Neuronal stem cell (in vitro differentiated cells): ENCODE data around the gene ANO1.
A peak's percentile ranks its signal among the peaks of the same experiment; 100 is the strongest.

Experiments
- DNase-seq: peaks from one replicate; pipeline ENCODE4 v3.0.0-alpha.2; 2013; ENCODE audit warnings: low spot score
- H2AFZ ChIP-seq: one replicate; pipeline ENCODE4 v1.6.1; 2013; ENCODE audit warnings: mild to moderate bottlenecking, low read length, inconsistent platforms
- H2AK5ac ChIP-seq: 2 replicates; pipeline ENCODE4 v1.6.1; 2013; ENCODE audit warnings: low read depth, mild to moderate bottlenecking, inconsistent platforms, low read length, moderate library complexity, mixed read lengths
- H2BK120ac ChIP-seq: 2 replicates; pipeline ENCODE4 v1.6.1; 2013; ENCODE audit warnings: low read depth, mild to moderate bottlenecking, inconsistent platforms, low read length, moderate library complexity, mixed read lengths
- H2BK12ac ChIP-seq: one replicate; pipeline ENCODE4 v1.6.1; 2013; ENCODE audit warnings: low read length, inconsistent platforms
- H2BK15ac ChIP-seq: 2 replicates; pipeline ENCODE4 v1.6.1; 2013; ENCODE audit warnings: mild to moderate bottlenecking, low read length, inconsistent platforms, mixed read lengths
- H2BK5ac ChIP-seq: one replicate; pipeline ENCODE4 v1.6.1; 2013; ENCODE audit warnings: inconsistent platforms, mild to moderate bottlenecking, low read length, moderate library complexity
- H3K14ac ChIP-seq: one replicate; pipeline ENCODE4 v1.6.1; 2013; ENCODE audit warnings: low read length, inconsistent platforms
- H3K18ac ChIP-seq: 2 replicates; pipeline ENCODE4 v1.6.1; 2013; ENCODE audit warnings: low read length, inconsistent platforms
- H3K23ac ChIP-seq: 2 replicates; pipeline ENCODE4 v1.6.1; 2013; ENCODE audit warnings: low read depth, mild to moderate bottlenecking, mixed read lengths, low read length, inconsistent platforms; ENCODE audit not compliant: poor library complexity
- H3K27ac ChIP-seq: replicated peaks from 3 replicates; pipeline ENCODE4 v1.5.1; 2013; ENCODE audit warnings: low read length, inconsistent platforms
- H3K27me3 ChIP-seq, 3 experiments: 2 replicates each; pipeline ENCODE4 v1.6.1; 2013; ENCODE audit warnings: low read length in 3 of 3, mild to moderate bottlenecking in 2 of 3, inconsistent platforms in 1 of 3, low read depth in 1 of 3, mixed read lengths in 1 of 3, moderate library complexity in 1 of 3; ENCODE audit not compliant: control insufficient read depth in 3 of 3, insufficient read depth in 3 of 3
- H3K36me3 ChIP-seq, 2 donors: replicated peaks in 1 of 2; 2 replicates each; pipeline ENCODE4 v1.6.1; 2013; ENCODE audit warnings: low read length in 2 of 2; ENCODE audit not compliant: control insufficient read depth in 2 of 2, insufficient read depth in 2 of 2
- H3K4ac ChIP-seq: 2 replicates; pipeline ENCODE4 v1.6.1; 2013; ENCODE audit warnings: inconsistent platforms, mild to moderate bottlenecking, low read length, moderate library complexity
- H3K4me1 ChIP-seq, 2 donors: 1 replicate in 1 of 2; 2 replicates in 1 of 2; pipeline ENCODE4 v1.6.1; 2013; ENCODE audit warnings: low read length in 2 of 2, low read depth in 1 of 2; ENCODE audit not compliant: control insufficient read depth in 2 of 2, insufficient read depth in 1 of 2
- H3K4me2 ChIP-seq: one replicate; pipeline ENCODE4 v1.6.1; 2013; ENCODE audit warnings: mild to moderate bottlenecking, low read length, inconsistent platforms; ENCODE audit not compliant: insufficient read depth, poor library complexity, severe bottlenecking
- H3K4me3 ChIP-seq, 2 donors: 2 replicates each; pipeline ENCODE4 v1.5.1; 2013; ENCODE audit warnings: low read length in 2 of 2, mild to moderate bottlenecking in 2 of 2, inconsistent platforms in 1 of 2, moderate library complexity in 1 of 2
- H3K79me1 ChIP-seq: one replicate; pipeline ENCODE4 v1.6.1; 2013; ENCODE audit warnings: low read depth, mild to moderate bottlenecking, inconsistent platforms, low read length, moderate library complexity
- H3K9ac ChIP-seq: one replicate; pipeline ENCODE4 v1.6.1; 2013; ENCODE audit warnings: mild to moderate bottlenecking, low read depth, low read length, inconsistent platforms; ENCODE audit not compliant: poor library complexity
- H3K9me3 ChIP-seq, 2 donors: replicated peaks in 1 of 2; 2 replicates each; pipeline versions ENCODE3 to v1.6.1; 2013; ENCODE audit warnings: low read length in 2 of 2, mild to moderate bottlenecking in 2 of 2, inconsistent platforms in 1 of 2, low read depth in 1 of 2, mixed read lengths in 1 of 2, moderate library complexity in 1 of 2; ENCODE audit not compliant: control insufficient read depth in 2 of 2, insufficient read depth in 1 of 2
- H4K8ac ChIP-seq: one replicate; pipeline ENCODE4 v1.6.1; 2013; ENCODE audit warnings: low read depth, mild to moderate bottlenecking, inconsistent platforms, low read length, moderate library complexity
- H4K91ac ChIP-seq: one replicate; pipeline ENCODE4 v1.6.1; 2013; ENCODE audit warnings: low read length, low read depth, mild to moderate bottlenecking, inconsistent platforms; ENCODE audit not compliant: poor library complexity
- WGBS, 2 donors: extraction: QIAGEN DNeasy Blood & Tissue Kit; methylation state at CpG; one replicate each; pipeline ENCODE4 v1.1.7; 2013; ENCODE audit warnings: missing lambda C conversion rate in 2 of 2, mixed read lengths in 1 of 2; ENCODE audit not compliant: insufficient read length in 2 of 2, insufficient replicate concordance in 1 of 2; ENCODE audit errors: extremely low coverage in 2 of 2; 5-methylcytosine and 5-hydroxymethylcytosine counted together

The ANO1 gene

DNA sequence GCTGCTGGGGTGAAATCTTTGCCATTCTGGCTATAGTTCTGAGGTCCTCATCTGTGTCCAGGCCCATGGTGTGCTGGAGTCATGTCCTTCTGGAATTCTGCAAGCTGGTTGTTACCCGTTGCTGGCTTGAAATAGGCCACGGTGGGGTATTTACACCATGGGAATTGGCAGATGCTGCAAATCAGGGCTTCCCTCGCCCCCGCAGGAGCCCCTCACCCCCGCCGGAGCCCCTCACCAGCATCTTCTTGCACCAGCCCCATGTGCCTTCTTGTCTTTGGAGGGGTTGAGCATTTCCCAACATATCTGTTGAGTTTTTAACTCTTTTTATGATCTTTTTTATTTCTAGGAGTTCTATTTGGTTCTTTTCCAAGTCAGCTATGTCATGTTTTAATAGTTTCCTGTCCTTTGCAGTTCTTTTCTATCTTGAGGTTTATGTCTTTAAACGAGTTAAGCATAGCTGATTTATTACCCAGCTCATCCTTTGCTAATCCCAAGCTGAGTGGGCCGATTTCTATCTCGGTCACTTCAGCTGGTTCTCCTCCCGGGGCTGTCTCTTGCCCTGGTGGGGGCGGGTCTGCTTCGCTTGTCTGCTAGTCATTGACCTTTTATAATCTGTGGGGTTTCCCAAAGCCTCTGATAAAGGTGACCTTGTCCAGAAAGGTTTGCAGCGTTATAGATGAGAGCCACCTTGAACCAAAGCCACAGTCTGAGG lies 17.6 kb downstream of the ANO1 start:
- DNase-seq = no peak
- H2BK120ac ChIP-seq = no peak overlapping the region
- no peak overlapping the region for H3K4me3 ChIP-seq
- H3K23ac ChIP-seq = no peak overlapping the region
- no peaks in the 10 kb centered on the region for H3K79me1 ChIP-seq
- H3K14ac ChIP-seq = no peak overlapping the region
- H2BK15ac ChIP-seq = no peak overlapping the region
- no peak overlapping the region for H4K8ac ChIP-seq
- H2AFZ ChIP-seq = no peak overlapping the region
- H3K4me2 ChIP-seq = no peak overlapping the region
- peak overlapping the region; percentile 56 for H2AK5ac ChIP-seq
- H3K9me3 ChIP-seq = peaks cover 0 to 2% of the 10 kb centered on the region in 2 donors
- no peak overlapping the region for H3K4ac ChIP-seq
- peaks cover 0 to 22% (median 0%) of the 10 kb centered on the region in 3 experiments for H3K27me3 ChIP-seq
- H3K27ac ChIP-seq = no peak overlapping the region
- H2BK12ac ChIP-seq = no peak overlapping the region
- H3K4me1 ChIP-seq = no peaks in the 10 kb centered on the region
- no peak overlapping the region for H3K9ac ChIP-seq
- no peak overlapping the region for H4K91ac ChIP-seq
- H3K36me3 ChIP-seq = no peaks in the 10 kb centered on the region
- no peak overlapping the region for H2BK5ac ChIP-seq
- no peak overlapping the region for H3K18ac ChIP-seq
- WGBS, 2 donors = no CpG with 5 or more reads among the region's 13 CpGs

DNA sequence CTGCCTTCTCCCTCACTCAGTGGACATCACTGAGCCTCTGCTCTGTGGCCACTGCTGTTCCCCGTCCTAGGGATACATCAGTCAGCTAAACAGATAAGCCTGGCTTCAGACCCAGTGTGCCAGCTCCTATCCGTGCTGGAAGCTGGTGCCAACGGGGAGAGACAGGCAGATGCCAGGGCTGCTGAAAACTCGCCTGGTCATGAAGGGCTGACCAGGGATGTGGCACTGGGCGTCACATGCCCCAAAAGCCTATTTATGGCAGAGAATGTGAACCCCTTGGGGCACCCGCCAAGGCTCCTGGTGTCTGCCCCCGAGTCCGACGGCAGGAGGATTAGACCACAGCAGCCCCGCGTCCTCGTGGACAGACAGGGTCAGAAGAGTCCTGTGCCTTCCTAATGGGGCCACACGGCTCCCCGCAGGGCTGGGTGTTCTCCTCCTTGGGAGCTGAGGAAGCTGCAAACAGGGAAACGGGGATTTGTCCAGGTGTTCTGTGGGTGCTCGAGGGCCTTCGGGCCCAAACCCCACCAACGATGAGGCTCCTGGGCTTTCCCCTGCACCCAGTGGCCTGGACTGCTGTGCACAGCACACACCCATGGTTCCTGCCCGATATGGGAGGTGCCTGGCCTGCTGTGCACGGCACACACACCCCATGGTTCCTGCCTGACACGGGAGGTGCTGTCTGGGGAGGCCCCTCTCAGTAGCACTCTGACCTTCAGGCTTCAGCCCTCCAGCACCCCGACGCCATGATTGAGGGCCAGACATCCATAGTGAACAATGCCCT lies 19.9 kb downstream of the ANO1 start:
- Histone ChIP-seq H3K14ac (peak overlapping the region; percentile 47), H2BK120ac (no peak overlapping the region), H3K4ac (no peak overlapping the region), H3K36me3 (no peaks in the 10 kb centered on the region), H2AK5ac (peak overlapping the region; percentile 6), H3K23ac (no peak overlapping the region), H2AFZ (no peak overlapping the region), H3K79me1 (no peaks in the 10 kb centered on the region), H4K8ac (no peak overlapping the region), H3K4me2 (no peak overlapping the region), H3K18ac (peak overlapping the region; percentile 78), H3K9me3 (no peaks in the 10 kb centered on the region), H2BK12ac (no peak overlapping the region), H3K4me1 (no peaks in the 10 kb centered on the region), H4K91ac (peak overlapping the region; percentile 79), H3K4me3 (no peak overlapping the region), H3K27me3 (peaks cover 0 to 22% (median 0%) of the 10 kb centered on the region in 3 experiments), H2BK15ac (peak overlapping the region; percentile 14), H3K27ac (no peak overlapping the region), H3K9ac (no peak overlapping the region), H2BK5ac (peak overlapping the region; percentile 49)
- no peak for DNase-seq
- WGBS, 2 donors = no CpG with 5 or more reads among the region's 23 CpGs

DNA sequence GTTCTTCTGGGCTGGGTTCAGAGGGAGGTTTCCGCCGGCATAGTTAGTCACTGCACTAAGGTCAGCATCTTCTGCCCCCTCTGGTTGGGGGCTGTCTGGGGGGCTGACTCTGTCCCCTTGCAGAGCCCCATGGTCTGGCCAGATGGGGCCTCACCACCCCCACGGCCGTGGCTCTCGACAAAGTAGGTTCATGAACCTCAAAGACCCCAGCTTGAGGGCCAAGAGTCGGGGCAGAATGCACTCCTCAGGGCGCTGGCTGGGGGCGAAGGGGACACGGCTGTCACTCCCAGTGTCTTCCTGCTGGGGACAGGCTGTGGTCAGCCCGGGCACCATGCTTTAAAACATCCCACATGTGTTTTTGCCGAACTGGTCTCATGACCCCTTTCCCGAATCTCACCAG lies 20.8 kb downstream of the ANO1 start:
- no CpG with 5 or more reads among the region's 12 CpGs for WGBS, 2 donors
- Histone ChIP-seq H3K4ac (no peak overlapping the region), H2BK120ac (no peak overlapping the region), H2AK5ac (peak overlapping the region; percentile 91), H3K79me1 (no peaks in the 10 kb centered on the region), H3K4me1 (peaks cover 0 to 3% of the 10 kb centered on the region in 2 donors), H4K91ac (no peak overlapping the region), H4K8ac (no peak overlapping the region), H3K14ac (no peak overlapping the region), H2AFZ (no peak overlapping the region), H3K4me2 (no peak overlapping the region), H3K23ac (no peak overlapping the region), H2BK15ac (no peak overlapping the region), H3K9ac (no peak overlapping the region), H2BK5ac (peak overlapping the region; percentile 34), H2BK12ac (peak overlapping the region; percentile 53), H3K9me3 (no peaks in the 10 kb centered on the region), H3K27ac (no peak overlapping the region), H3K27me3 (peaks cover 0 to 24% (median 0%) of the 10 kb centered on the region in 3 experiments), H3K18ac (no peak overlapping the region), H3K36me3 (no peaks in the 10 kb centered on the region), H3K4me3 (no peak overlapping the region)
- no peak for DNase-seq
